ENCODE results near the gene RALGAPA1. TPM values are rescaled to one million over a fixed set of nuclear protein-coding genes. Genes with fewer than 3 reads are reported as not detected.
A peak's percentile ranks its signal among the peaks of the same experiment; 100 is the strongest.

The RALGAPA1 gene
- total RNA-seq, 1 donor from 2014 or later: 61.0 TPM

- no peaks in the 10 kb centered on the region for H3K27me3 Mint-ChIP-seq (ENCODE audit: unreplicated experiment)
- peaks cover 3% of the 10 kb centered on the region for H3K36me3 Mint-ChIP-seq (ENCODE audit: unreplicated experiment)
- peaks cover 8% of the 10 kb centered on the region for H3K4me1 Mint-ChIP-seq (ENCODE audit: low read depth, unreplicated experiment)
- H3K27ac Mint-ChIP-seq (ENCODE audit: unreplicated experiment): no peak overlapping the region
- DNase-seq: no peak
- no peak for TF ChIP-seq CTCF (IDR thresholded peaks at IDR 0.05; ENCODE audit: partially characterized antibody, unreplicated experiment)
- no peak overlapping the region for H3K4me3 Mint-ChIP-seq (ENCODE audit: unreplicated experiment)
- H3K9me3 Mint-ChIP-seq (ENCODE audit: unreplicated experiment): peaks cover 1% of the 10 kb centered on the region
Observed at GRCh38 chr14:35506927-35507326, 302.2 kb downstream of the RALGAPA1 start.

- DNase-seq: no peak
- peaks cover 1% of the 10 kb centered on the region for H3K9me3 Mint-ChIP-seq (ENCODE audit: unreplicated experiment)
- H3K4me1 Mint-ChIP-seq (ENCODE audit: low read depth, unreplicated experiment): peaks cover 8% of the 10 kb centered on the region
- no peak for TF ChIP-seq CTCF (IDR thresholded peaks at IDR 0.05; ENCODE audit: partially characterized antibody, unreplicated experiment)
- no peak overlapping the region for H3K4me3 Mint-ChIP-seq (ENCODE audit: unreplicated experiment)
- H3K27ac Mint-ChIP-seq (ENCODE audit: unreplicated experiment): no peak overlapping the region
- no peaks in the 10 kb centered on the region for H3K27me3 Mint-ChIP-seq (ENCODE audit: unreplicated experiment)
- H3K36me3 Mint-ChIP-seq (ENCODE audit: unreplicated experiment): no peaks in the 10 kb centered on the region
Observed at GRCh38 chr14:35506461-35506860, 302.6 kb downstream of the RALGAPA1 start.

DNA sequence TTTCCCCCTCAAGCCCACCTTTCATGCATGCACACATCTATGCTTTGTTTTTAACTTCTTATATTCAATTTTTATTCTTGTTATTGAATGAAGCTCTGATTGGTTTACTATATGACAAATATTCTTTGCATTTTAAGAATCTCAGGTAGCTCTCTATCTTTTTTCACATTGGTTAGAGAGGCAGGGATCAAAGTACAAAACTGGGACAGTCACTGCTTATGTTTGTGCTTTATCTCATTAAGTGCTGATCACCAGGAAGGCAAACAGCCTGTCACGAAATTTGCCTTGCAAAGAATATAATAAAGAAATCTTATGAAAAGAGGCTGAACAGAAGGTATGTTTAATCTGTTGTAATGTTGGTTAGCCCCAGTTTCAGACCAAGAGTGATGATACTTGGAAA is 304.8 kb downstream of the RALGAPA1 start:
- no peak overlapping the region for H3K4me3 Mint-ChIP-seq (ENCODE audit: unreplicated experiment)
- no peak for TF ChIP-seq CTCF (IDR thresholded peaks at IDR 0.05; ENCODE audit: partially characterized antibody, unreplicated experiment)
- H3K27ac Mint-ChIP-seq (ENCODE audit: unreplicated experiment): no peak overlapping the region
- peaks cover 7% of the 10 kb centered on the region for H3K36me3 Mint-ChIP-seq (ENCODE audit: unreplicated experiment)
- H3K4me1 Mint-ChIP-seq (ENCODE audit: low read depth, unreplicated experiment): peaks cover 8% of the 10 kb centered on the region
- DNase-seq: no peak
- H3K9me3 Mint-ChIP-seq (ENCODE audit: unreplicated experiment): peaks cover 6% of the 10 kb centered on the region
- no peaks in the 10 kb centered on the region for H3K27me3 Mint-ChIP-seq (ENCODE audit: unreplicated experiment)

- Mint-ChIP-seq H3K4me1 (ENCODE audit: low read depth, unreplicated experiment) (peaks cover 8% of the 10 kb centered on the region), H3K27me3 (ENCODE audit: unreplicated experiment) (no peaks in the 10 kb centered on the region), H3K27ac (ENCODE audit: unreplicated experiment) (peak overlapping the region; percentile 75), H3K36me3 (ENCODE audit: unreplicated experiment) (peaks cover 7% of the 10 kb centered on the region), H3K4me3 (ENCODE audit: unreplicated experiment) (peak overlapping the region; percentile 62), H3K9me3 (ENCODE audit: unreplicated experiment) (peaks cover 8% of the 10 kb centered on the region)
- TF ChIP-seq CTCF (IDR thresholded peaks at IDR 0.05; ENCODE audit: partially characterized antibody, unreplicated experiment): no peak
- DNase-seq: no peak
Observed at GRCh38 chr14:35503646-35504045, 305.4 kb downstream of the RALGAPA1 start.

DNA sequence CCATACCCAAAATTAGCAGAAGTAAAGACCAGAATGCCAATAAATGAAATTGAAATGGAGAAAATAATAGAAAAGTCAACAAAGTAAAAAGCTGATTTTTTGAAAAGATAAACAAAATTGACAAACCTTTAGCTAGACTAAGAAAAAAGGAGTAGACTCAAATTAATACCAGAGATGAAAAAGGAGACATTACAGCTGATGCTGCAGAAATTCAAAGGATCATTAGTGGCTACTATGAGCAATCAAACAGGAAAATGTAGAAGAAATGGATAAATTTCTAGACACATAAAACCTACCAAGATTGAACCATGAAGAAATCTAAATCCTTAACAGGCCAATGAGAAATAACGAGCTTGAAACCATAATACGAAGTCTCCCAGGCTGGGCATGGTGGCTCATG is 309.9 kb downstream of the RALGAPA1 start:
- H3K4me1 Mint-ChIP-seq (ENCODE audit: low read depth, unreplicated experiment): peaks cover 5% of the 10 kb centered on the region
- H3K9me3 Mint-ChIP-seq (ENCODE audit: unreplicated experiment): peaks cover 11% of the 10 kb centered on the region

More for the DNA sequence above, 309.9 kb downstream of the RALGAPA1 start:
- Mint-ChIP-seq H3K27ac (ENCODE audit: unreplicated experiment) (no peak overlapping the region), H3K4me3 (ENCODE audit: unreplicated experiment) (no peak overlapping the region), H3K27me3 (ENCODE audit: unreplicated experiment) (peaks cover 2% of the 10 kb centered on the region), H3K36me3 (ENCODE audit: unreplicated experiment) (peaks cover 17% of the 10 kb centered on the region)
- no peak for TF ChIP-seq CTCF (IDR thresholded peaks at IDR 0.05; ENCODE audit: partially characterized antibody, unreplicated experiment)
- no peak for DNase-seq
